Duodenal mucosa (tissue), 2 donors: ENCODE data around the gene VARS2.
"Not testable (repeated sequence)": the region's sequence is repeated elsewhere in the genome, so short reads cannot be mapped to it uniquely, and the experiment has no call there.

Experiments used
- H3K27ac ChIP-seq: one replicate; pipeline ENCODE4 v1.7.0; 2013; ENCODE audit warnings: low read depth, low read length
- H3K27me3 ChIP-seq, 2 donors: one replicate each; pipeline ENCODE4 v1.7.0; 2013; ENCODE audit warnings: low read length in 2 of 2, control low read depth in 1 of 2; ENCODE audit not compliant: insufficient read depth in 2 of 2, control insufficient read depth in 1 of 2
- H3K36me3 ChIP-seq, 2 donors: one replicate each; pipeline ENCODE4 v1.7.0; 2013; ENCODE audit warnings: low read length in 2 of 2, control low read depth in 1 of 2; ENCODE audit not compliant: insufficient read depth in 2 of 2, control insufficient read depth in 1 of 2
- H3K4me1 ChIP-seq, 2 donors: one replicate each; pipeline ENCODE4 v1.7.0; 2013; ENCODE audit warnings: low read length in 2 of 2, control low read depth in 1 of 2; ENCODE audit not compliant: insufficient read depth in 2 of 2, control insufficient read depth in 1 of 2
- H3K4me3 ChIP-seq, 2 donors: one replicate each; pipeline ENCODE4 v1.7.0; 2013; ENCODE audit warnings: low read length in 2 of 2, low read depth in 1 of 2
- H3K9ac ChIP-seq, 2 donors: one replicate each; pipeline ENCODE4 v1.7.0; 2013; ENCODE audit warnings: low read length in 2 of 2, low read depth in 1 of 2
- H3K9me3 ChIP-seq, 2 donors: one replicate each; pipeline ENCODE4 v1.7.0; 2013; ENCODE audit warnings: low read length in 2 of 2, control low read depth in 1 of 2; ENCODE audit not compliant: control insufficient read depth in 1 of 2

VARS2 gene

DNA sequence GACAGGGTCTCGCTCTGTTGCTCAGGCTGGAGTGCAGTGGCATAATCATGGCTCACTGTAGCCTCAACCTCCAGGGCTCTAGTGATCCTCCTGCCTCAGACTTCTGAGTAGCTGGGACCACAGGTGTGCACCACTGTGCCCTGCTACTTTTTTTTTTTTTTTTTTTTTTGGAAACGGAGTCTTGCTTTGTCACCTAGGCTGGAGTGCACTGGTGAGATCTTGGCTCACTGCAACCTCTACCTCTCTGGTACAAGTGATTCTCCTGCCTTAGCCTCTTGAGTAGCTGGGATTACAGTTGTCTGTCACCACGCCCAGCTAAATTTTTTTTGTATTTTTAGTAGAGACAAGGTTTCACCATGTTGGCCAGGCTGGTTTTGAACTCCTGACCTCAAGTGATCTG is 13.0 kb downstream of the VARS2 start:
- not testable (repeated sequence) for H3K4me3 ChIP-seq, H3K4me1 ChIP-seq, H3K9me3 ChIP-seq, H3K27ac ChIP-seq, H3K27me3 ChIP-seq, H3K9ac ChIP-seq
- peaks cover 15 to 42% of the 10 kb centered on the region in 2 donors for H3K36me3 ChIP-seq

DNA sequence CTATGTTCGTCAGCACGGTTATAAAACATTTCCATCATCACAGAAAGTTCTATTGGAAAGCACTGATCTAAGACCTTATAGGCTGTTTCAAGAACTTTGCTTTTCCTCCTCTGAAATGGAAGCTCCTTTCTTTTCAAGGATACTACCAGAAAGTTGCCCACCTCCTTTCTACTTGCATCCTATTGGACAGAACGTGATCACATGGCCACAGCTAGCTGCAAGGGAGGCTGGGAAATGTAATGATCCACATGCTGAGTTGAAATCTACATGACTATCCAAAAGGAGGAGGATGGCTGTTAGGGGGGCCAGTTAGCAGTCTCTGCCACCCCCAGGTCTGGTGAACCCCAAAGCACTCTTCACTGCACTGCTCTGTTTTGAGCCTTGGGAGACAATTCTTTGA is 14.6 kb downstream of the VARS2 start:
- peaks cover 7% of the 10 kb centered on the region in 2 donors for H3K4me1 ChIP-seq
- peaks cover 4 to 6% of the 10 kb centered on the region in 2 donors for H3K9me3 ChIP-seq
- H3K27me3 ChIP-seq, result no peaks in the 10 kb centered on the region
- H3K27ac ChIP-seq, result no peak overlapping the region
- H3K9ac ChIP-seq, result no peak overlapping the region
- H3K4me3 ChIP-seq, result no peak overlapping the region
- peaks cover 3 to 29% of the 10 kb centered on the region in 2 donors for H3K36me3 ChIP-seq

DNA sequence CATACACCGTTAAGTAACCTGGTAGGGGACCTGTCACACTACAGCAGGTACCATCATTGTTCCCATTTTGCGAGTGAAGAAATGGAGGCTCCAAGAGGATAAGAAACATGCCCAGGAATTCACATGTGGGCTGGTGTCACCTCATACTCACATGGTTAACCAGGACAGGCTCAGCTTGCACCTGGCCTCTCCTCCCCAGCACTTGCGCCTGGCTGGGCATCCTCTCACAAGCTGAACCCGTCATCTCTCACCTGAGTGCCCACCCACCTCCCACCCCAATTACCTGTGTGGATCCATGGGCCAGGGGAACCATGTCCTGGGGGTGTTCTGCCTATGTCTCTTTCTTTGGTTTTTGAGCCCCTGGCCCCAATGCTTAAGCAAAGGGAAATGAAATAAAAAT is 16.5 kb downstream of the VARS2 start:
- Histone ChIP-seq H3K27ac (no peak overlapping the region), H3K36me3 (peaks cover 3 to 14% of the 10 kb centered on the region in 2 donors), H3K27me3 (no peaks in the 10 kb centered on the region), H3K4me3 (no peak overlapping the region), H3K9me3 (peaks cover 4 to 6% of the 10 kb centered on the region in 2 donors), H3K4me1 (peaks cover 7% of the 10 kb centered on the region in 2 donors), H3K9ac (no peak overlapping the region)

DNA sequence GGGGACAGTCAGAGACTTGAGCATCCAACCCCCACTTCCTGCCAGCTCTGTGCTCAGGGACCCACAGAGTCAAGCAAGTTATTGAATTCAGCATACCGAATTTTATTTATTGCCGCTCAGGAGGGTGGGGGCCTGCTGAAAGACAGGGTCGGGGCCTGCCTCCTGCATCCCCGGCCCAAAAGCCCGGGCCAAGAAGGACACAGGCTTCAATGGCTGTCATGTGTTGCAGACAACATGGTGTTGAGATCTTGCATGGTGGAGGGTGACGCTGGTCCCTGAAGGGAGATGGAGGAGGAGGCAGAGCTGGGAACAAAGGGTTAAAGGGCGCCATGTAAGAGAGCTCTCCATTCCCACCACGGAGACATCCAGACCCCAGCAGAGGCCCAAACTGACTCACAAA is 17.2 kb downstream of the VARS2 start:
- Histone ChIP-seq H3K27ac (no peak overlapping the region), H3K9ac (no peak overlapping the region), H3K4me3 (no peak overlapping the region), H3K4me1 (peaks cover 7% of the 10 kb centered on the region in 2 donors), H3K9me3 (peaks cover 4 to 6% of the 10 kb centered on the region in 2 donors), H3K36me3 (peaks cover 3 to 6% of the 10 kb centered on the region in 2 donors), H3K27me3 (no peaks in the 10 kb centered on the region)

DNA sequence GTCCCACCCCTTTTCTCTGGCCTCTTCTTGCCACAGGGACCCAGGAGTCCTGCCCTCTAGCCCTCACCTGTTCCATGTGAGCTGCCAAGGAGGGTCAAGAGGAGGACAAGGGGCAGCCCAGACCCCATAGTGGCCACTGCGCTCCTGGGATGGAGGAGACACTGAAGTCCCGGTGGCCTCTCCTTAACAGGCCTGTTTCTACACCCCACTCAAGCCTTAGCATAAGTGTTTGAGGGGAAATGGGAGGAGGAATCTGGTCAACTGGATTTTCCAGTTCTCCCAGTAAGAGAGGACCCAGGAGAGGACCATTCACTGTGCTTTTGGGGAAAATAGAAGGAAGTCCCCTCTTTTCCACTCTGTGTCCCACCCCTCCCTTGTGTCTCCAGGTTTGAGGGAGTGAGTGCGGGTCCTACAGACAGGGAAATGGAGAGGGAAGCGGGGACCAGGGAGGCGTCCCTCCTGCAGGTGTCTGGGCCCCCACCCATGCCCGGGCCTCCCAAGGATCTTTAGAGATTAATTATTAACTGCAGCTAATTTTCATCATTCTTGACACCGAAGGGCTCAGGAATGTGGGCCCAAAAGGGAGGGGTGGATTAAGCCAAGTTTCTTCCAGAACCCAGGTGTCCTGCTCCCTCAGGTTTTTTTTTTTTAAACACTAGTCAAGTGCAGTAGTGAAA is 18.1 kb downstream of the VARS2 start, which contains the start of gene SFTA2:
TSS of gene SFTA2 (minus strand) at position 202 of the 677 bp plus-strand sequence. CDS start at position 128, 74 bp downstream.
- Histone ChIP-seq H3K9ac (no peak within 1 kb of the TSS), H3K4me1 (peaks cover 7% of the 10 kb centered on the region in 2 donors), H3K36me3 (no peaks in the 10 kb centered on the region), H3K4me3 (no peak within 1 kb of the TSS), H3K27me3 (no peaks in the 10 kb centered on the region), H3K27ac (no peak within 1 kb of the TSS), H3K9me3 (peaks cover 4 to 6% of the 10 kb centered on the region in 2 donors)

DNA sequence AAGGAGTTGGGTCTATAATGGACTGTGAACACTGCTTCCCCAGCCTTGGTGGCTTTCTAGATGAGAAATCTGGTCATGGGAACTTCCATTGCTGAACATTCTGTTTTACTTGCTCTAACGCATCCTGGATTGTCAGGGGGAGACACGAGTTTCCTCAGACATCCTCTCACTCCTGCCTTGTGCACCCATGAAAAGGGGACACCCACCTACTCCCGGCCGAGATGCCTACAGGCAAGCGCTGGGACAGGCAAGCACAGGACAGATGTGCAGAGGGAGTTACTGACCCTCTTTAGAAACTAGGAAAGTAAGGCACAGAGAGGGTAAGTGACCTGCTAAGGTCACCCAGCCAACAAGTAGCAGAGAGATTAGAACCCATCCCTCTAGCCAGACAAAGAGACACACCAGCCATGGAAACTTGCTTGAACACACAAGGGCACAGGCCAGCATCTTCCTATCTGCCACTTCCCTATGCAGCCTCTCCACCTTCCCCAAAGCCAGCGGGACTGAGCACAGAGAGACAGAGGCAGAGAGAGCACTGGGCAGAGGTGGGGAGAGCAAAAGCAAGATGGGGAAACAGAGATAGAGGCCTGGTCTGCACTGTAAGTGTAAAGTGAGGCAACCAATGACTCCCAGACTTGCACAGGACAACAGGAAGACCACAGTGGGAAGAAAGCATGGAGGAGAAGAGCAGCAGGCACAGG is 18.8 kb downstream of the VARS2 start:
- Histone ChIP-seq H3K9me3 (peaks cover 4 to 6% of the 10 kb centered on the region in 2 donors), H3K36me3 (no peaks in the 10 kb centered on the region), H3K4me3 (no peak overlapping the region), H3K27ac (no peak overlapping the region), H3K4me1 (peaks cover 7% of the 10 kb centered on the region in 2 donors), H3K27me3 (no peaks in the 10 kb centered on the region), H3K9ac (no peak overlapping the region)

DNA sequence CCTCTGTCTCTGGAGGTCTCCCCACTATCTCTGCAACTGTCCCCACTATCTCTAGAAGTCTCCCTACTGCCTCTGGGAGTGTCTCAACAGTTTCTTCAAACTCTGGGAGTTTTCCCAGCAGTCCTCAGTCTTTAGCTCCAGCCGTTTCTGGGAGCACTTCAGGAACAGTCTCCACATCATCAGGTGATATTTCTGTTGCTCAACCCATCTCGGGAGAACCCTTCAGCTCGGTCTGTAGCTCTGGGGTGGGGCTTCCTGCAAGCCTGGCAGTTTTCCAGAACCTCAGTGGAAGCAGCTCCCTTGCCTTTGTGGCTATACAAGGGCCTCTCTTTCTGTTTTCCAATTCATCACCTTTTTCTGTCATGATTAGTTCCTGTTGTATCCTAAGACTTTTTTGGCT is 21.0 kb downstream of the VARS2 start:
- no peaks in the 10 kb centered on the region for H3K36me3 ChIP-seq
- no peaks in the 10 kb centered on the region for H3K9me3 ChIP-seq

DNA sequence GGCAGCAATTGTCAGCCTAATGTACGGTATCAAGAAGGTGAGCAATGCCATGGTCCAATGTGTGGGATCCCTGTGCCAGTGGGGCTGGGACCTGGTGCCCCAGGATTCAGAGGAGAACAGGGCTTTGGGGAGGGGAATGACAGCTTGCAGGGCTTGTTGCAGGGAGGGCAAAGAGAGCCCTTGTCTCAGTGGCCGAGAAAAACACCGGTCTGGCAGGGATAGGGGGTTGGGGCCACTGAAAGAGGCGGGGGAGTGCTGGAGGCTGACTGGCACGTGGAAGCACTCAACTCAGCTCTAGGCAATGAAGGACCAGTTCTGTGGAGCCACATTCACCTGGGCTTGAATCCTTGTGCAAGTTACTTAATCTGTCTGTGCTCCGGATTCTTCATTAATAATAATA is 23.2 kb downstream of the VARS2 start:
- Histone ChIP-seq H3K36me3 (no peaks in the 10 kb centered on the region), H3K9me3 (no peaks in the 10 kb centered on the region), H3K4me3 (no peak overlapping the region), H3K27ac (no peak overlapping the region), H3K27me3 (peaks cover 3 to 4% of the 10 kb centered on the region in 2 donors), H3K4me1 (peaks cover 9 to 17% of the 10 kb centered on the region in 2 donors), H3K9ac (no peak overlapping the region)

More for the DNA sequence above, 21.0 kb downstream of the VARS2 start:
- Histone ChIP-seq H3K9ac (no peak overlapping the region), H3K27me3 (no peaks in the 10 kb centered on the region), H3K27ac (no peak overlapping the region), H3K4me3 (no peak overlapping the region), H3K4me1 (peaks cover 7 to 15% of the 10 kb centered on the region in 2 donors)

DNA sequence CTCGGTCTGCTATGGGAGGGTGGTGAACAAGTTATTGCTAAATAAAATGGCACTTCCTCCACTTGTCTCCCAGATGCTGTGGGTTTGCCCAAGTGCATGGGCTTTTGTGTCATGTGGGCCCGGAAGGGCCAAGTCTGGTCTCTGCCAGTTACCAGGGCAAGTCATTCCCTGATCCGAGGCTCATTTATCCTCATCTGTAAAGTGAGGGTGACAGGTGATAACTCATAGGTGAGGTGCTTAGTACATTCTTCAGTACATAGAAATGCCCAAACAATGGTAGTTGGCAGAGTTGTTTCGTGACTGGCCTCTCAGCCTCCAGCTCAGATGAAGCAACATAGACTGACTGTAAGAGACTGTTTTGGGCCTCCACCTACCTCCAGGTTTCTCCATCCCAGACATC is 24.7 kb downstream of the VARS2 start:
- no peaks in the 10 kb centered on the region for H3K36me3 ChIP-seq
- H3K9me3 ChIP-seq, result no peaks in the 10 kb centered on the region
- no peak overlapping the region for H3K4me3 ChIP-seq
- H3K27me3 ChIP-seq, result peaks cover 3 to 13% of the 10 kb centered on the region in 2 donors
- H3K27ac ChIP-seq, result no peak overlapping the region
- H3K4me1 ChIP-seq, result peaks cover 8 to 17% of the 10 kb centered on the region in 2 donors
- no peak overlapping the region for H3K9ac ChIP-seq

DNA sequence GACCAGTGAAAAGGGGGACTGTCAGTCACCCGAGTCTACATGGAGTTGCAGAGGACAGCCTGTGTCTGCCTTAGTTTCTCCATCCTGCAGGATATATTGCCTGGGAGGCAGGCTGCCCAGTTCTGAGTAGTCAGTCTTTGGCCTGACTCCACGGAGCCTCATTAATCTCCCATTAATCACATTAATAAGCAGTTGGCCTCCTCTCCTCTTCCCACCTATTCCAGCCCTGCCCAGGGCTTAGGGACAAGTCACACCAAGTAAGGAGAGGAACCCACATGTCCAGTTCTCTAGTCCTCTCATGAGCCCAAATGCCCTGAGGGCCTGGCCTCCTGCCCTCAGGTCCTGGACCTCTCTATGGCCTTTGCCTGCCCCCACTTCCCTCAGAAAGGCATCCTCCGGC is 25.4 kb downstream of the VARS2 start:
- H3K9me3 ChIP-seq, result no peaks in the 10 kb centered on the region
- H3K4me3 ChIP-seq, result no peak overlapping the region
- H3K36me3 ChIP-seq, result no peaks in the 10 kb centered on the region
- H3K4me1 ChIP-seq, result peaks cover 8 to 17% of the 10 kb centered on the region in 2 donors
- H3K27ac ChIP-seq, result no peak overlapping the region
- no peak overlapping the region for H3K9ac ChIP-seq
- peaks cover 3 to 13% of the 10 kb centered on the region in 2 donors for H3K27me3 ChIP-seq
